PC-9 (cell line): Measurements from ENCODE around the gene COX6B1. TPM values are rescaled to one million over a fixed set of nuclear protein-coding genes. Genes with fewer than 3 reads are reported as not detected.

Experiments used
- BruUV-seq: library from RNA; stranded (reverse); fragments of 400-500 nt; replicated peaks from 2 replicates; lab custom pipeline; 2021; lab: Mats Ljungman, UMichigan
- CTCF ChIA-PET: fragments of 300-600 bp; sonication (Branson Sonifier 250); formaldehyde crosslinking; loops from one replicate; lab custom pipeline; 2022; ENCODE audit warnings: antibody characterized with exemption; lab: Charles Lee
- POLR2A ChIA-PET: fragments of 300-600 bp; sonication (Branson Sonifier 250); formaldehyde crosslinking; loops from one replicate; lab custom pipeline; 2022; ENCODE audit warnings: antibody characterized with exemption; ENCODE audit not compliant: unreplicated experiment; lab: Charles Lee
- DNase-seq, 2 experiments: peaks; one replicate each; pipeline versions ENCODE4 v3.0.0 to v3.0.0-alpha.2; 2015 to 2022; ENCODE audit warnings: mixed read lengths in 1 of 2
- H2AFZ ChIP-seq: fragments of 200-600 bp; sonication (generic); 2 replicates; pipeline ENCODE4 v1.8.1; 2017; ENCODE audit warnings: antibody characterized with exemption
- H3F3A ChIP-seq: fragments of 200-600 bp; sonication (generic); 2 replicates; pipeline ENCODE4 v1.8.1; 2017; ENCODE audit warnings: antibody characterized with exemption, mild to moderate bottlenecking, low read depth; ENCODE audit not compliant: insufficient read depth
- H3K27ac ChIP-seq: fragments of 200-600 bp; sonication (generic); 2 replicates; pipeline ENCODE4 v1.6.1; 2016; ENCODE audit warnings: mixed run types
- H3K27me3 ChIP-seq: fragments of 200-600 bp; sonication (generic); 2 replicates; pipeline ENCODE4 v1.6.1; 2016; ENCODE audit warnings: low read depth, mixed run types; ENCODE audit not compliant: insufficient read depth
- H3K36me3 ChIP-seq: fragments of 200-600 bp; sonication (generic); 2 replicates; pipeline ENCODE4 v1.6.1; 2016; ENCODE audit warnings: low read depth, mixed run types
- H3K4me1 ChIP-seq: fragments of 200-600 bp; sonication (generic); replicated peaks from 2 replicates; pipeline ENCODE4 v1.6.1; 2016; ENCODE audit warnings: mixed run types; ENCODE audit not compliant: insufficient read depth
- H3K4me2 ChIP-seq: fragments of 200-600 bp; sonication (generic); 2 replicates; pipeline ENCODE4 v1.6.1; 2017; ENCODE audit warnings: mixed run types
- H3K4me3 ChIP-seq: fragments of 200-600 bp; sonication (generic); 2 replicates; pipeline ENCODE4 v1.6.1; 2016; ENCODE audit warnings: mixed run types
- H3K79me2 ChIP-seq: fragments of 200-600 bp; sonication (generic); 2 replicates; pipeline ENCODE4 v1.6.1; 2017; ENCODE audit warnings: low read depth, mixed run types
- H3K9me2 ChIP-seq: fragments of 200-600 bp; sonication (generic); 2 replicates; pipeline ENCODE4 v1.8.1; 2017; ENCODE audit warnings: mild to moderate bottlenecking; ENCODE audit not compliant: insufficient read depth
- H3K9me3 ChIP-seq: fragments of 200-600 bp; sonication (generic); 2 replicates; pipeline ENCODE4 v1.8.1; 2016; ENCODE audit warnings: low read depth; ENCODE audit not compliant: insufficient read depth
- H4K20me1 ChIP-seq: fragments of 200-600 bp; sonication (generic); 2 replicates; pipeline ENCODE4 v1.8.1; 2017; ENCODE audit not compliant: insufficient read depth
- CTCF ChIP-seq: fragments of 200-600 bp; sonication (generic); conservative IDR thresholded peaks from 2 replicates; pipeline ENCODE4 v1.6.1; 2017; ENCODE audit warnings: mixed run types, antibody characterized with exemption, mild to moderate bottlenecking, moderate library complexity
- EZH2 ChIP-seq: fragments of 200-600 bp; sonication (generic); IDR thresholded peaks from 2 replicates; pipeline ENCODE4 v1.8.0; 2017; ENCODE audit warnings: antibody characterized with exemption, low read depth
- intact Hi-C: fragments of 100-400 bp; cut with micrococcal nuclease; formaldehyde crosslinking; loops from one replicate; pipeline ENCODE4 v1.10.0; 2022; ENCODE audit not compliant: unreplicated experiment
- total RNA-seq: library from RNA; stranded (reverse); gene quantifications from 2 replicates; pipeline ENCODE4 v1.2.3, GENCODE V29; 2021

The COX6B1 gene
- total RNA-seq, 1 experiment from 2014 or later = 489 TPM

GRCh38 chr19:35641515-35642151, 6.5 kb upstream of the COX6B1 start, which contains the start of gene ETV2:
TSS of gene ETV2 (plus strand) at chr19:35641745. CDS start at chr19:35642461, 716 bp downstream.
- no peak within 1 kb of the TSS for H2AFZ ChIP-seq
- ChIA-PET POLR2A (no interaction called here), CTCF (no interaction called here)
- DNase-seq = no peak
- H3K36me3 ChIP-seq = no peaks in the 10 kb centered on the region
- peaks cover 6% of the 10 kb centered on the region for H3K4me1 ChIP-seq
- H3K79me2 ChIP-seq = no peaks in the 10 kb centered on the region
- BruUV-seq = no TSS peak
- H4K20me1 ChIP-seq = no peaks in the 10 kb centered on the region
- no peak for TF ChIP-seq EZH2
- no peak for TF ChIP-seq CTCF
- H3K27me3 ChIP-seq = no peaks in the 10 kb centered on the region
- intact Hi-C loops = loop anchor here (5.0 kb wide), 1 partner anchor 94 kb away; the partner anchor contains the start of gene TMEM147
- no peaks in the 10 kb centered on the region for H3K9me2 ChIP-seq
- no peak within 1 kb of the TSS for H3K4me3 ChIP-seq
- peaks cover 17% of the 10 kb centered on the region; the same call in 1 of the 2 replicates for H3F3A ChIP-seq
- H3K9me3 ChIP-seq = no peaks in the 10 kb centered on the region
- no peak within 1 kb of the TSS for H3K27ac ChIP-seq
- peak within 1 kb of the TSS; percentile 94; the same call in 1 of the 2 replicates for H3K4me2 ChIP-seq

- Histone ChIP-seq H2AFZ (no peak overlapping the region), H3K4me1 (peaks cover 6% of the 10 kb centered on the region), H4K20me1 (no peaks in the 10 kb centered on the region), H3K4me2 (0 out of 2 replicates have a peak overlapping the region, but pooled peaks have one; percentile 94), H3K9me3 (no peaks in the 10 kb centered on the region), H3K4me3 (no peak overlapping the region), H3K36me3 (no peaks in the 10 kb centered on the region), H3K79me2 (no peaks in the 10 kb centered on the region), H3K27me3 (no peaks in the 10 kb centered on the region), H3F3A (peaks cover 17% of the 10 kb centered on the region; the same call in 1 of the 2 replicates), H3K27ac (no peak overlapping the region), H3K9me2 (no peaks in the 10 kb centered on the region)
- intact Hi-C loops = loop anchor here (5.0 kb wide), 1 partner anchor 95 kb away; the partner anchor contains the start of gene TMEM147
- no TSS peak for BruUV-seq
- POLR2A ChIA-PET = no interaction called here
- TF ChIP-seq EZH2 (no peak), CTCF (no peak)
- CTCF ChIA-PET = no interaction called here
- DNase-seq = no peak
Observed at GRCh38 chr19:35642312-35642711, 5.8 kb upstream of the COX6B1 start.

GRCh38 chr19:35642798-35643254, 5.3 kb upstream of the COX6B1 start:
- Histone ChIP-seq H3K9me3 (no peaks in the 10 kb centered on the region), H3K27ac (no peak overlapping the region), H3K27me3 (no peaks in the 10 kb centered on the region), H4K20me1 (no peaks in the 10 kb centered on the region), H3K4me3 (peak overlapping the region; percentile 78), H2AFZ (peak overlapping the region; percentile 96), H3K4me1 (peaks cover 6% of the 10 kb centered on the region), H3K79me2 (no peaks in the 10 kb centered on the region), H3K36me3 (no peaks in the 10 kb centered on the region), H3K4me2 (peak overlapping the region; percentile 94), H3K9me2 (no peaks in the 10 kb centered on the region), H3F3A (peaks cover 17% of the 10 kb centered on the region; the same call in 1 of the 2 replicates)
- BruUV-seq = no TSS peak
- no peak for DNase-seq
- POLR2A ChIA-PET = no interaction called here
- no peak for TF ChIP-seq EZH2
- CTCF ChIA-PET = no interaction called here
- intact Hi-C loops = loop anchor here (5.0 kb wide), 1 partner anchor 96 kb away; the partner anchor contains the start of gene TMEM147
